HCT116 (cell line): ENCODE measurements around the gene CSNK1G1.

Experiments
- POLR2A ChIP-seq: IDR thresholded peaks from 2 replicates; pipeline ENCODE4 v1.7.0; 2011; ENCODE audit warnings: borderline replicate concordance; ENCODE audit not compliant: insufficient read depth, insufficient read length; ENCODE audit errors: extremely low read depth
- POLR2AphosphoS5 ChIP-seq: IDR thresholded peaks from 2 replicates; pipeline ENCODE4 v1.6.1; 2011; ENCODE audit warnings: mild to moderate bottlenecking, low read depth, low read length, moderate library complexity
- ZNF274 ChIP-seq: fragments of 200-500 bp; sonication (Bioruptor generic); IDR thresholded peaks from 2 replicates; pipeline ENCODE4 v1.6.1; 2014; ENCODE audit warnings: mild to moderate bottlenecking, low read depth, low read length, inconsistent platforms

DNA sequence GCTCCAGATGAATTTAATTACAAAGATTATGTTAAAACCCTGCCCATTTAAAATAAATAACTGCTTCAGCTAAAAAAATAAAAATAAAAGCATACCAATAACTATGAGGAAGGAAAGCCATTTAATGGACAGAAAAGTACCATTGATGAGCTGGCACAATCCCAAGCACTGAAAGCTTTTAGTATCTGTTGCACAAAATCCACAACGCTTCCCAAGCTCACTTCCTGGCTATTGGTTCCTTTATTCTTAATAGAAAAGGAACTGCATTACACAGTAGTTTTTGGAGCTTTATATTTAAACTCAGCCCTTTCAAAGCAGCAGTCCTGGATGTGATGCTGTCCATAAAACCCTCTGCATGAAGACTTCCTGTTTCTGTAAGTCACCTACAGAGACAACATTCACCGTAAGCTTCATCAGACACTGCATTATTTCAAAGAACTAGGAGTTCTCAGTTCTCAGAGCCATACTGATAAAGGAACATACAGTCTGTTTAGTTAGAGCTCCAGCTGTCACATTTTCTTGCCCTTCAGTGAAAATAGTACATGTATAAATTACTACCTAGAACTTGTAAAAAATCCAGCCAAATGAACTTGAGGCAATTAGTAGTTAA, 81.5 kb downstream of the CSNK1G1 start:
- TF ChIP-seq POLR2AphosphoS5 (no peak), POLR2A (no peak), ZNF274 (no peak)
